Measurements from ENCODE around the gene MBNL2. TPM values are rescaled to one million over a fixed set of nuclear protein-coding genes. Genes with fewer than 3 reads are reported as not detected.

Gene MBNL2
- total and polyA plus RNA-seq, 2 of the 13 experiments (the other 11 are each of a cell fraction or from before 2014, with no cell fraction given): 30.8 to 59.0 TPM

DNA sequence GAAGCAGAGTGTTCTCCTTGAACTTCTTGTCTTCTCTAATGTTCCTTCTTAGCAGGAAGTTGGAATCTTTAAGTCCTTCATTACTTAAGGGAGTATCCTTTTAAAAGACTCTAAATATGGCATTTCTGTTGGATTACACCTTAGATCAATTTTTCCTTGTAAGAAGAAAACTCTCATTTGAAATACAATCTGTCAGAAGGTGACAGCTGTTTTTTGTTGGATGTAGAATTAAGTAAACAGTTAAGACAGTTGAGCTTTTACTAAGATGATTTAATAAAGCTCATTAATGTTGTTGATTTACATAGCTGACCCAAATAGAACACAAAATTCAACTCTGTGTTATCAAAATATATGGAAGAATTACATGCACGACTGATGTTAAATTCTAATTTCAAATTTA, 16.7 kb upstream of the MBNL2 start:
- BruUV-seq (replicated peaks): no TSS peak
- no peak overlapping the region for H2AFZ ChIP-seq (ENCODE audit: low read length)
- no peak overlapping the region for H3K27ac ChIP-seq (ENCODE audit: extremely low read length, insufficient read depth, low read length)
- ChIA-PET CTCF (ENCODE audit: low intra/inter-chr PET ratio, low total read pairs) (no interaction called here), POLR2A (no interaction called here)
- H3K27me3 ChIP-seq (ENCODE audit: control insufficient read depth in 1 of 2, insufficient read depth in 2 of 2, low read length in 2 of 2): no peaks in the 10 kb centered on the region
- no peak for DNase-seq (ENCODE audit: low spot score)
- ATAC-seq: no peak
- no peaks in the 10 kb centered on the region for H3K79me2 ChIP-seq (ENCODE audit: insufficient read depth, low read length)
- in situ Hi-C loops (cut with HindIII; ENCODE audit: extremely low pct_ligation_motif_present, low pct_unique_long_range_greater_than_20kb): no loop called here
- intact Hi-C loops (cut with micrococcal nuclease; ENCODE audit: unreplicated experiment): no loop called here
- no peak for FAIRE-seq
- no peak overlapping the region for H3K9ac ChIP-seq (ENCODE audit: insufficient read depth, low read depth, low read length)
- H3K4me1 ChIP-seq (ENCODE audit: insufficient read depth, low read length): peaks cover 8% of the 10 kb centered on the region
- no peaks in the 10 kb centered on the region for H3K36me3 ChIP-seq (replicated peaks in 1 of 2; ENCODE audit: control insufficient read depth in 1 of 2, insufficient read depth in 2 of 2, low read length in 2 of 2)
- 2% methylated on average over 1 of the region's 1 CpG for WGBS (ENCODE audit: low lambda C conversion rate)
- no peaks in the 10 kb centered on the region for H4K20me1 ChIP-seq (ENCODE audit: insufficient read depth, low read length)
- H3K9me3 ChIP-seq (ENCODE audit: low read length): peaks cover 5% of the 10 kb centered on the region; the same call in 1 of the 2 replicates
- H3K4me3 ChIP-seq (replicated peaks in 1 of 3; ENCODE audit: insufficient read depth in 1 of 3, low read depth in 2 of 3, low read length in 3 of 3): no peak overlapping the region
- H3K4me2 ChIP-seq (ENCODE audit: low read depth, low read length): no peak overlapping the region
- TF ChIP-seq ZNF333 (CRISPR knock-in tag; IDR thresholded peaks at IDR 0.05; ENCODE audit: borderline replicate concordance) (no peak), ZNF776 (CRISPR knock-in tag; IDR thresholded peaks at IDR 0.05) (no peak), YY1 (IDR thresholded peaks at IDR 0.05; ENCODE audit: insufficient read depth, insufficient replicate concordance, low read depth, low read length) (no peak), ZFP36 (IDR thresholded peaks at IDR 0.05; ENCODE audit: borderline replicate concordance, low read depth, low read length, partially characterized antibody) (no peak), ZBTB1 (CRISPR knock-in tag; IDR thresholded peaks at IDR 0.05; ENCODE audit: borderline replicate concordance) (no peak), ZNF12 (CRISPR knock-in tag; IDR thresholded peaks at IDR 0.05) (no peak)
- TF ChIP-seq, protein P1, sequence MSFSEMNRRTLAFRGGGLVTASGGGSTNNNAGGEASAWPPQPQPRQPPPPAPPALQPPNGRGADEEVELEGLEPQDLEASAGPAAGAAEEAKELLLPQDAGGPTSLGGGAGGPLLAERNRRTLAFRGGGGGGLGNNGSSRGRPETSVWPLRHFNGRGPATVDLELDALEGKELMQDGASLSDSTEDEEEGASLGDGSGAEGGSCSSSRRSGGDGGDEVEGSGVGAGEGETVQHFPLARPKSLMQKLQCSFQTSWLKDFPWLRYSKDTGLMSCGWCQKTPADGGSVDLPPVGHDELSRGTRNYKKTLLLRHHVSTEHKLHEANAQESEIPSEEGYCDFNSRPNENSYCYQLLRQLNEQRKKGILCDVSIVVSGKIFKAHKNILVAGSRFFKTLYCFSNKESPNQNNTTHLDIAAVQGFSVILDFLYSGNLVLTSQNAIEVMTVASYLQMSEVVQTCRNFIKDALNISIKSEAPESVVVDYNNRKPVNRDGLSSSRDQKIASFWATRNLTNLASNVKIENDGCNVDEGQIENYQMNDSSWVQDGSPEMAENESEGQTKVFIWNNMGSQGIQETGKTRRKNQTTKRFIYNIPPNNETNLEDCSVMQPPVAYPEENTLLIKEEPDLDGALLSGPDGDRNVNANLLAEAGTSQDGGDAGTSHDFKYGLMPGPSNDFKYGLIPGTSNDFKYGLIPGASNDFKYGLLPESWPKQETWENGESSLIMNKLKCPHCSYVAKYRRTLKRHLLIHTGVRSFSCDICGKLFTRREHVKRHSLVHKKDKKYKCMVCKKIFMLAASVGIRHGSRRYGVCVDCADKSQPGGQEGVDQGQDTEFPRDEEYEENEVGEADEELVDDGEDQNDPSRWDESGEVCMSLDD (CRISPR knock-in tag; IDR thresholded peaks at IDR 0.05; ENCODE audit: borderline replicate concordance): no peak
- TF ChIP-seq, protein P2, sequence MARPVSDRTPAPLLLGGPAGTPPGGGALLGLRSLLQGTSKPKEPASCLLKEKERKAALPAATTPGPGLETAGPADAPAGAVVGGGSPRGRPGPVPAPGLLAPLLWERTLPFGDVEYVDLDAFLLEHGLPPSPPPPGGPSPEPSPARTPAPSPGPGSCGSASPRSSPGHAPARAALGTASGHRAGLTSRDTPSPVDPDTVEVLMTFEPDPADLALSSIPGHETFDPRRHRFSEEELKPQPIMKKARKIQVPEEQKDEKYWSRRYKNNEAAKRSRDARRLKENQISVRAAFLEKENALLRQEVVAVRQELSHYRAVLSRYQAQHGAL (CRISPR knock-in tag; IDR thresholded peaks at IDR 0.05; ENCODE audit: not compliant biosample characterization): no peak
- TF ChIP-seq, protein P3, sequence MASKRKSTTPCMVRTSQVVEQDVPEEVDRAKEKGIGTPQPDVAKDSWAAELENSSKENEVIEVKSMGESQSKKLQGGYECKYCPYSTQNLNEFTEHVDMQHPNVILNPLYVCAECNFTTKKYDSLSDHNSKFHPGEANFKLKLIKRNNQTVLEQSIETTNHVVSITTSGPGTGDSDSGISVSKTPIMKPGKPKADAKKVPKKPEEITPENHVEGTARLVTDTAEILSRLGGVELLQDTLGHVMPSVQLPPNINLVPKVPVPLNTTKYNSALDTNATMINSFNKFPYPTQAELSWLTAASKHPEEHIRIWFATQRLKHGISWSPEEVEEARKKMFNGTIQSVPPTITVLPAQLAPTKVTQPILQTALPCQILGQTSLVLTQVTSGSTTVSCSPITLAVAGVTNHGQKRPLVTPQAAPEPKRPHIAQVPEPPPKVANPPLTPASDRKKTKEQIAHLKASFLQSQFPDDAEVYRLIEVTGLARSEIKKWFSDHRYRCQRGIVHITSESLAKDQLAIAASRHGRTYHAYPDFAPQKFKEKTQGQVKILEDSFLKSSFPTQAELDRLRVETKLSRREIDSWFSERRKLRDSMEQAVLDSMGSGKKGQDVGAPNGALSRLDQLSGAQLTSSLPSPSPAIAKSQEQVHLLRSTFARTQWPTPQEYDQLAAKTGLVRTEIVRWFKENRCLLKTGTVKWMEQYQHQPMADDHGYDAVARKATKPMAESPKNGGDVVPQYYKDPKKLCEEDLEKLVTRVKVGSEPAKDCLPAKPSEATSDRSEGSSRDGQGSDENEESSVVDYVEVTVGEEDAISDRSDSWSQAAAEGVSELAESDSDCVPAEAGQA (IDR thresholded peaks at IDR 0.05; ENCODE audit: low read depth): no peak
- TF ChIP-seq, protein P3 (CRISPR knock-in tag; IDR thresholded peaks at IDR 0.05; ENCODE audit: borderline replicate concordance): no peak
- TF ChIP-seq, protein P4, sequence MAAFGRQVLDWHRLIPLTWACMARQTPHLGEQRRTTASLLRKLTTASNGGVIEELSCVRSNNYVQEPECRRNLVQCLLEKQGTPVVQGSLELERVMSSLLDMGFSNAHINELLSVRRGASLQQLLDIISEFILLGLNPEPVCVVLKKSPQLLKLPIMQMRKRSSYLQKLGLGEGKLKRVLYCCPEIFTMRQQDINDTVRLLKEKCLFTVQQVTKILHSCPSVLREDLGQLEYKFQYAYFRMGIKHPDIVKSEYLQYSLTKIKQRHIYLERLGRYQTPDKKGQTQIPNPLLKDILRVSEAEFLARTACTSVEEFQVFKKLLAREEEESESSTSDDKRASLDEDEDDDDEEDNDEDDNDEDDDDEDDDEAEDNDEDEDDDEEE (CRISPR knock-in tag; IDR thresholded peaks at IDR 0.05): no peak
- TF ChIP-seq, protein P5, sequence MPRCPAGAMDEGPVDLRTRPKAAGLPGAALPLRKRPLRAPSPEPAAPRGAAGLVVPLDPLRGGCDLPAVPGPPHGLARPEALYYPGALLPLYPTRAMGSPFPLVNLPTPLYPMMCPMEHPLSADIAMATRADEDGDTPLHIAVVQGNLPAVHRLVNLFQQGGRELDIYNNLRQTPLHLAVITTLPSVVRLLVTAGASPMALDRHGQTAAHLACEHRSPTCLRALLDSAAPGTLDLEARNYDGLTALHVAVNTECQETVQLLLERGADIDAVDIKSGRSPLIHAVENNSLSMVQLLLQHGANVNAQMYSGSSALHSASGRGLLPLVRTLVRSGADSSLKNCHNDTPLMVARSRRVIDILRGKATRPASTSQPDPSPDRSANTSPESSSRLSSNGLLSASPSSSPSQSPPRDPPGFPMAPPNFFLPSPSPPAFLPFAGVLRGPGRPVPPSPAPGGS (CRISPR knock-in tag; IDR thresholded peaks at IDR 0.05): no peak
